ENCODE results near the gene ATOH7. TPM values are rescaled to one million over a fixed set of nuclear protein-coding genes. Genes with fewer than 3 reads are reported as not detected.

The ATOH7 gene
- total RNA-seq, 1 donor from 2014 or later = 0.23 TPM

DNA sequence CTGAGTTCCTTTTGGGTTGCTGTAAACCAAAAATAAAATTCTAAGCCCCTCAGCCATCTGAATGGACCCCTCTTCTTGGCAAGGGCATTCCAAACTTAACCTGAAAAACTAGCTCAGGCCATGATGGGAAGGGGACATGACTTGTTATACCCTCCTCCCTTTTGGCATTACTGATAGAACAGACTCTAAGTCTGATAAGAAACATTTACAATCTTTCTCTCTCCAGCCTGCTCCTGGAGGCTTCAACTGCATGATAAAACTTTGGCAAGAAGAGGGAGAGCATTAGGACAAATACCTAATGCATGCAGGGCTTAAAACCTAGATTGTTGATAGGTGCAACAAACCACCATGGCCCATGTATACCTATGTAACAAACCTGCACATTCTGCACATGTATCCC, 40.9 kb upstream of the ATOH7 start:
- peaks cover 6% of the 10 kb centered on the region for H3K4me1 Mint-ChIP-seq (ENCODE audit: unreplicated experiment)
- TF ChIP-seq, protein P1, sequence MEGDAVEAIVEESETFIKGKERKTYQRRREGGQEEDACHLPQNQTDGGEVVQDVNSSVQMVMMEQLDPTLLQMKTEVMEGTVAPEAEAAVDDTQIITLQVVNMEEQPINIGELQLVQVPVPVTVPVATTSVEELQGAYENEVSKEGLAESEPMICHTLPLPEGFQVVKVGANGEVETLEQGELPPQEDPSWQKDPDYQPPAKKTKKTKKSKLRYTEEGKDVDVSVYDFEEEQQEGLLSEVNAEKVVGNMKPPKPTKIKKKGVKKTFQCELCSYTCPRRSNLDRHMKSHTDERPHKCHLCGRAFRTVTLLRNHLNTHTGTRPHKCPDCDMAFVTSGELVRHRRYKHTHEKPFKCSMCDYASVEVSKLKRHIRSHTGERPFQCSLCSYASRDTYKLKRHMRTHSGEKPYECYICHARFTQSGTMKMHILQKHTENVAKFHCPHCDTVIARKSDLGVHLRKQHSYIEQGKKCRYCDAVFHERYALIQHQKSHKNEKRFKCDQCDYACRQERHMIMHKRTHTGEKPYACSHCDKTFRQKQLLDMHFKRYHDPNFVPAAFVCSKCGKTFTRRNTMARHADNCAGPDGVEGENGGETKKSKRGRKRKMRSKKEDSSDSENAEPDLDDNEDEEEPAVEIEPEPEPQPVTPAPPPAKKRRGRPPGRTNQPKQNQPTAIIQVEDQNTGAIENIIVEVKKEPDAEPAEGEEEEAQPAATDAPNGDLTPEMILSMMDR (IDR thresholded peaks at IDR 0.05; ENCODE audit: unreplicated experiment) = no peak
- no peaks in the 10 kb centered on the region for H3K27me3 Mint-ChIP-seq (ENCODE audit: unreplicated experiment)
- no peak overlapping the region for H3K27ac Mint-ChIP-seq (ENCODE audit: unreplicated experiment)
- H3K4me3 Mint-ChIP-seq (ENCODE audit: unreplicated experiment) = no peak overlapping the region
- H3K9me3 Mint-ChIP-seq (ENCODE audit: unreplicated experiment) = no peaks in the 10 kb centered on the region
- H3K36me3 Mint-ChIP-seq (ENCODE audit: low read depth, unreplicated experiment) = peaks cover 6% of the 10 kb centered on the region
- no peak for DNase-seq (ENCODE audit: low spot score)

DNA sequence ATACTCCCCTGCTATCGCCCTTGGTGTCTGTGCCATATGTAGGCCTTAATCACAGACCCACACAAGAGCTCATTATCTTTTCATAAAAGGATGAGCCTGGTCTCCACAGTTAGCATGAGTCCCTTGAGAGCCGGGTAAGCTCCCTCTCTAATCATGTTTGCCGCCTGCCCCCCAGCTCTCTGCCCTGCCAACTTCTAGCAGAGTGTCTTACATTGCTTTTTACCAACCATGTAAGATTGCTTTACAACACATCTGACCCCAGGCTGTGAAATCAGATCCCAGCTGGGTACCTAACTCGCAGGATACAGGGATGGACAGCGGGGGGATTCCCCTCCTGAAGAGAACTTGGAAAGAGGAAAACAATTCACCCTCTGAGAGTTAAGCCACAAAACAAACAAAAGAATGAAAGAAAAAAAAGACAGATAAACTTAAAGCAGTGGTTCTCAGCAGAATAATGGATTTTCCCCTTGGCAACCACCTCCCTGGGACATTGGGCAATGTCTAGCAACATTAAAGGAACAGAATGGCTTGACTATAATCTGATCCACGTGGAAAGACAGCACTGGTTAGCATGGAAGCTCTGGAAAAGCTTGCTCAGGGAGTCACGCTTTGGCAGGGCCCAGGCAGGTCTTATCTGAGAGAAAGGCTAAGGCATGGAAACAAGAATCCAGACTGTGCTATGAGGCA, 39.4 kb upstream of the ATOH7 start:
- H3K4me3 Mint-ChIP-seq (ENCODE audit: unreplicated experiment) = no peak overlapping the region

DNA sequence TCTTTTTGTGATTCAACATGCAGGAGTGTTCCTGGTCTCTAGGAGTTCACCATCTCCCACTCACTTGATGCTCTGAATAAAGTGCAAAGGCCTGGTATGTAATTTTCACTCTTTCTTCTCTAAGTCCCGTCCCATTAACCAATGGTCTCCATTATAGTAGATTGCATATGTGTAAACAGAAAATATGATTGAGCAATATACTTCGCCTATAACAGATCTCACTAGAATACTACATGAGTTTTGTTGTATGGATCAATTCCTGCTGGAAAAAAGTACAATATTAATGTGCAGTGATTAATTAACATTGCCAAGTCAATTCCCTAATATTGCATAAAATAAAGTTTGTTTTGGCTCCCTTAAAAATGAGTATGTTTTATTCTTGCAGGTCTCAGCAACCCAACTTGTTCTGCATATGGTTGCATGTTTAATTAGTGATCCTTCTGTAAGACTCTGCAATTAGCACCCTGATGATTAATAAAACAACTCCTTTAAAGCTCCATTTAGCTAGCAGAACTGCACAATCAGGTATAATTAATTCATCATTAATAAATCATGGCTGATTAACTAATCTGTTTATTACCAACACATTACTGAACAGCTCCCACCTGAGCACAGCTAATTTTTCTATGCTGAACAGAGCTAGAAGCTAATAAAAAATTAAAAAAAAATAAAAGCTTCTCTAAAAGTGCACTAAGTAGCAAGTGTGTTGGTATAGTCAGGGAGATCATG, 37.8 kb upstream of the ATOH7 start:
- Mint-ChIP-seq H3K4me1 (ENCODE audit: unreplicated experiment) (peaks cover 6% of the 10 kb centered on the region), H3K4me3 (ENCODE audit: unreplicated experiment) (no peak overlapping the region), H3K27me3 (ENCODE audit: unreplicated experiment) (no peaks in the 10 kb centered on the region), H3K9me3 (ENCODE audit: unreplicated experiment) (peaks cover under 1% of the 10 kb centered on the region), H3K36me3 (ENCODE audit: low read depth, unreplicated experiment) (no peaks in the 10 kb centered on the region), H3K27ac (ENCODE audit: unreplicated experiment) (no peak overlapping the region)
- DNase-seq (ENCODE audit: low spot score) = no peak
- TF ChIP-seq, protein P1 (IDR thresholded peaks at IDR 0.05; ENCODE audit: unreplicated experiment) = no peak

More for the DNA sequence above, 39.4 kb upstream of the ATOH7 start:
- Mint-ChIP-seq H3K36me3 (ENCODE audit: low read depth, unreplicated experiment) (no peaks in the 10 kb centered on the region), H3K4me1 (ENCODE audit: unreplicated experiment) (peaks cover 6% of the 10 kb centered on the region), H3K27ac (ENCODE audit: unreplicated experiment) (no peak overlapping the region), H3K27me3 (ENCODE audit: unreplicated experiment) (no peaks in the 10 kb centered on the region), H3K9me3 (ENCODE audit: unreplicated experiment) (no peaks in the 10 kb centered on the region)
- TF ChIP-seq, protein P1 (IDR thresholded peaks at IDR 0.05; ENCODE audit: unreplicated experiment) = no peak
- no peak for DNase-seq (ENCODE audit: low spot score)

DNA sequence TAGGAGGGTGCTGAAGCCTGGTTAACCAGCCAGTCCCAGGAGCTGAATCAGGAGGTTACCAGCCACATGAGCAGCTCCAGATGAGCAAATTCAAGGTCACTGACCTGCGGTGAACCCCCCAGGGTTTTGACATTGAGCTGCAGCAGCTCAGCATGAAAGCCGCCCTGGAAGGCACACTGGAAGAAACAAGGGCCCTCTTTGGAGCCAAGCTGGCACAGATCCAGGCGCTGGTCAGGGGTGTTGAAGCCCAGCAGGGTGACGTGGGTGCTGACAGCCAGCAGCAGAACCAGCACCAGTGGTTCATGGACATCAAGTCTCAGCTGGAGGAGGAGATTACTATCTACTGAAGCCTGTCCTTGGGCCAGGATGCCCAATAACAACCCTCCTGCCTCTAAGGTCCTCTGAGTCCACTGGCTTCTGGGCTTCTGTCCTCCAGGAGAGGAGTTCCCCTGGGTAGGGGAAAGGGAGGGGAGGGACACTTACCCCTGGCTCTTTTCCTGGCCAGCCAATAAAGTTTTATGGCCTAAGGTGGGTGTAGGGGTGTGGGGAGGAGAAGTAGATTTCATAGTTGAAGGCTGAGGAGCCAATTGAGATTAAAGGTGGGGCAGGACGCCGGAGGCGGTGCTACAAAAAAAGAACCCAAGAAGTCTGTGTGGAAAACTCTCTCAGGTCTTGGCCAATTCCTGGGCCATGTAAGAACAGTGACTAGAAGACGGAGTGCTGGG, 29.4 kb upstream of the ATOH7 start:
- Mint-ChIP-seq H3K9me3 (ENCODE audit: unreplicated experiment) (peaks cover 5% of the 10 kb centered on the region), H3K4me3 (ENCODE audit: unreplicated experiment) (no peak overlapping the region), H3K4me1 (ENCODE audit: unreplicated experiment) (no peaks in the 10 kb centered on the region), H3K27me3 (ENCODE audit: unreplicated experiment) (no peaks in the 10 kb centered on the region), H3K27ac (ENCODE audit: unreplicated experiment) (no peak overlapping the region), H3K36me3 (ENCODE audit: low read depth, unreplicated experiment) (no peaks in the 10 kb centered on the region)
- TF ChIP-seq, protein P1 (IDR thresholded peaks at IDR 0.05; ENCODE audit: unreplicated experiment) = no peak
- no peak for DNase-seq (ENCODE audit: low spot score)

Measured in endothelial cell (in vitro differentiated cells).